GM23338 (cell line): ENCODE data around the gene SLC25A42.

Experiments
- CREB1 ChIP-seq: fragments of 250-450 bp; sonication (Bioruptor Pico); IDR thresholded peaks from 2 replicates; pipeline ENCODE4 v1.5.0; 2020; ENCODE audit warnings: low read depth, mild to moderate bottlenecking, moderate library complexity
- CTCF ChIP-seq, 2 experiments: fragments of 200-600 bp in 1 of 2; sonication (generic) in 1 of 2; conservative IDR thresholded peaks; 2 replicates each; pipeline versions ENCODE4 v1.5.1 to v1.6.1; 2016 to 2017; ENCODE audit warnings: antibody characterized with exemption in 2 of 2, low read depth in 2 of 2, mild to moderate bottlenecking in 2 of 2, moderate library complexity in 1 of 2
- ETS1 ChIP-seq: IDR thresholded peaks from 2 replicates; pipeline ENCODE4 v1.6.1; 2016; ENCODE audit warnings: antibody characterized with exemption
- EZH2 ChIP-seq: fragments of 200-600 bp; sonication (generic); IDR thresholded peaks from one replicate; pipeline ENCODE4 v1.8.0; 2017; ENCODE audit warnings: antibody characterized with exemption, mild to moderate bottlenecking, low read depth; ENCODE audit not compliant: unreplicated experiment
- EZH2phosphoT487 ChIP-seq: fragments of 200-600 bp; sonication (generic); IDR thresholded peaks from one replicate; pipeline ENCODE4 v1.8.1; 2018; ENCODE audit warnings: antibody characterized with exemption; ENCODE audit not compliant: unreplicated experiment
- JUNB ChIP-seq: IDR thresholded peaks from one replicate; pipeline ENCODE4 v1.6.1; 2016; ENCODE audit warnings: antibody characterized with exemption; ENCODE audit not compliant: unreplicated experiment
- NANOG ChIP-seq: IDR thresholded peaks from 2 replicates; pipeline ENCODE4 v1.6.1; 2016; ENCODE audit warnings: antibody characterized with exemption, borderline replicate concordance
- POLR2AphosphoS5 ChIP-seq: IDR thresholded peaks from 2 replicates; pipeline ENCODE4 v1.6.1; 2016; ENCODE audit warnings: antibody characterized with exemption, low read depth
- REST ChIP-seq: IDR thresholded peaks from one replicate; pipeline ENCODE4 v1.6.1; 2018; ENCODE audit warnings: antibody characterized with exemption; ENCODE audit not compliant: unreplicated experiment
- STAT1 ChIP-seq: IDR thresholded peaks from one replicate; pipeline ENCODE4 v1.6.1; 2016; ENCODE audit warnings: antibody characterized with exemption; ENCODE audit not compliant: unreplicated experiment
- ZNF114 ChIP-seq: fragments of 250-450 bp; sonication (Bioruptor Pico); IDR thresholded peaks from 2 replicates; pipeline ENCODE4 v1.5.0; 2020; ENCODE audit warnings: mild to moderate bottlenecking, moderate library complexity
- ZNF331 ChIP-seq: fragments of 250-450 bp; sonication (Bioruptor Pico); IDR thresholded peaks from 2 replicates; pipeline ENCODE4 v1.5.0; 2020; ENCODE audit warnings: low read depth, mild to moderate bottlenecking, moderate library complexity

DNA sequence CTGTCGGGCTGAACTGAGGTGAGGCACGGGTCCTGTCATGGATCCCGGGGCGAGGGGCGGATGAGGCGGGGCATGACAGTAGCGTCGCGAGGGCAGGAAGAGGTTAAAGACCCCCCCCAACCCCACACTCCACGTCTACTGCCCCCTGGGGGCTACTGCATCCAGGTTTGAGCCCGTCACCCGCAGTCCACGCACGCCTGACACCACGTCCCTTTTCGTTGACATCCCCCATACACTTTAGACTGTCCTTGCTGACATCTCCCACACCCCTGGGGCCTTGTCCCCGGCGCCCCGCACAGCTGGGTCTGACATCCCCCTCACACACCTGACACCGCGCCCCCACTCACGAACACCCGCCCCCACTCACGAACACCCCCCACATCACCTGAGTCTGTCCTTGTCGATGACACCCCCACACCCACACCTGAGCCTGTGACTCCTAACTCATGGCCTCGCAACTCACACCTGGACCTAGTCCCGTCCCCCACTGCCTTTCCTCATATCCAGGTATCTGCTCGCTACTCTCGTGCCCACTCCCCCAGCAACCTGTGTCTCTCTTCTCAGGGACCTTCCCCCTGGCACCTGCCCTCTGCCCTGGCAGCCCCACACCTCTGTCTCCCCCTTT lies 416 bp downstream of the SLC25A42 start:
- TF ChIP-seq CTCF (conservative IDR thresholded peaks at IDR 0.05; ENCODE audit: low read depth in 2 of 2) (peak in 1 of 2 experiments; percentile 15; a peak in 1 of 4 replicates), POLR2AphosphoS5 (no peak), EZH2 (no peak), JUNB (no peak), ZNF331 (CRISPR knock-in tag) (no peak), REST (no peak), EZH2phosphoT487 (no peak), ETS1 (no peak), ZNF114 (CRISPR knock-in tag) (no peak), NANOG (no peak), CREB1 (CRISPR knock-in tag) (no peak; the same call in 1 of the 2 replicates), STAT1 (no peak)
